ENCODE data around the gene KIZ. TPM values are rescaled to one million over a fixed set of nuclear protein-coding genes. Genes with fewer than 3 reads are reported as not detected.

KIZ gene
- total RNA-seq, 1 donor from 2014 or later = 11.4 TPM

DNA sequence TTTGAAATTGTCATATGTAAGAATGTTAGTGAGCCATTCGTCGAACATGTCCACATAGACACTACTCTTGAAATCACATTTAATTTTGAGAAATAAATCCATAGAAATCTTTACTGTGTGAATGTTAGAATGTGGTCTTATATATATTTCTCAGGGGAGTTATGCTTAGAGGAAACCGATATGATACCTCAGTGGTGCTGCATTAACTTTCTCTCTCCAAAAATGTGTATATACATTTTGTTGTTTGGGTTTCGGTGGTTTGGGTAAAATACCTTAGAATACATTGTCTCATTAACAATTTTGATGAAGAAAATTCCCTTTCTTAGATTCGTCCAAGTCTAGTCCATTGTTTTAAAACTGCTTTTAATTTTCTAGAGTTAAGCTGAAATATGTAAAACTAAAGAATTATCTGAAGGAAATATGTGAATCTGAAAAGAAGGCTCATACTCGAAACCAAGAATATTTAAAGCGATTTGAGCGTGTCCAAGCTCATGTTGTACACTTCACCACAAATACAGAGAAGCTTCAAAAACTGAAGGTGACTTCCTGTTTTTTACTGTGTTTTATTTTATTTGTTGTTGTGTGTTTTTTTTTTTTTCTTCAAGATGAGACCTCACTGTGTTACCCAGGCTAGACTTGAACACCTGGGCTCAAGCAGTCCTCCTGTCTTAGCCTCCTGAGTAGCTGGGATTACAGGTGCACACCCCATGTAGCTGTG is 10.3 kb downstream of the KIZ start:
- no peak for TF ChIP-seq CTCF (IDR thresholded peaks at IDR 0.05; ENCODE audit: insufficient read depth, low read length, poor library complexity, severe bottlenecking)
- Histone ChIP-seq H3K4me3 (ENCODE audit: low read depth, low read length) (no peak overlapping the region), H3K36me3 (ENCODE audit: control insufficient read depth, insufficient read depth, low read length) (no peaks in the 10 kb centered on the region)

DNA sequence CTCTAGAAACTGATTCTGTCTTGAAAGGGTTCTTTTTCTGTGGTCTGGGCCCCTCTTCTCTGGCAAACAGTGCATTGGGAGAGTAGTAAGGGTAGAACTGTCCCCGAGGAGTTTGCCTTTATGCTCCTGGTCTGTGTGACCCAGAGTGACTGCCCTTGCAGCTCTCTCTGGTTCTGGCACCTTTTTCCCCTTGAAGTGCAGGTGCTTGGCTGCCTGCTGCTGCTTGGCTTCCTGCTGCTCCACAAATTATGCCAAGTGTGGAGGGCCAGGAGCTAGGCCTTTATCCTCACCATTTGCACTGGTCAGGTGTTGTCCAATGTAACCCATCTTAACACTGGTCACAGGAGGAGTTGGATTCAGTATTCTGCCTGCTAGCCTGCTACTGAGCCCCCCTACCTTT is 11.2 kb downstream of the KIZ start:
- DNase-seq (ENCODE audit: low read depth) = no peak
- Histone ChIP-seq H3K36me3 (ENCODE audit: control insufficient read depth, insufficient read depth, low read length) (no peaks in the 10 kb centered on the region), H3K4me3 (ENCODE audit: low read depth, low read length) (no peak overlapping the region), H3K27me3 (ENCODE audit: control insufficient read depth, insufficient read depth, low read length) (no peaks in the 10 kb centered on the region)
- no peak for TF ChIP-seq CTCF (IDR thresholded peaks at IDR 0.05; ENCODE audit: insufficient read depth, low read length, poor library complexity, severe bottlenecking)

More for the DNA sequence above, 10.3 kb downstream of the KIZ start:
- no peak for DNase-seq (ENCODE audit: low read depth)
- no peaks in the 10 kb centered on the region for H3K27me3 ChIP-seq (ENCODE audit: control insufficient read depth, insufficient read depth, low read length)

DNA sequence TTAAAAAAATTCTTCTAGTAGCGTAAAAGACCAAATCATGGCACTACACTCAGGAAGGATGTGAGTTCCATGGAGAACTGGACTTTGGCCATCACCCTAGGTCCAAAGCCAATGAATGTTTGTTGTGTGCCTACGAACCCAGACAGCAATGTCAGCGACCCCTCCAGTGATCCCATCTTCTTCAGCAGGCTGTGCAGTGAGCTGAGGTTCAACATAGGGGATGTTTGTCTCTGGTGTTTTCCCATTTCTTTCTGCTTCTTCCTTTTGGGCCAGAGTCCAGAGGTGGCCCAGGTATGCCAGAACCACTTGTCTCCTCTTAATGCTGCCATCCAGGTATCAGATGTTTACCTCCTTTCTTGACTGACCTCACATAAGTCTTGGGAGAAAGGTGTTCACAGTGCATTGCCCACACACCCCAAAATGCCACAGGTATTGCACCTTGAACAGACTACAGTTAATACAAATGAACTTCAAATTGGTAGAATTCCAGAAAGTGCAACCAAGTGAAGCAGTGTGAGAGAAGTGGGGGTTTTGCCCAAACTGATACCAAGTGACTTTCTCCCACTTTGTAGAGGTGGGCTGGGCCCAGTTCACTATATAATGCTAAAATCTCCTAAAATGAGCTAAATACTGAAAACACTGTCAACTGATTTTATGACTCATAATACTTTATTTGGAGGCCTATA is 14.1 kb downstream of the KIZ start:
- TF ChIP-seq CTCF (IDR thresholded peaks at IDR 0.05; ENCODE audit: insufficient read depth, low read length, poor library complexity, severe bottlenecking) = no peak
- Histone ChIP-seq H3K4me3 (ENCODE audit: low read depth, low read length) (no peak overlapping the region), H3K36me3 (ENCODE audit: control insufficient read depth, insufficient read depth, low read length) (no peaks in the 10 kb centered on the region), H3K27me3 (ENCODE audit: control insufficient read depth, insufficient read depth, low read length) (no peaks in the 10 kb centered on the region)
- no peak for DNase-seq (ENCODE audit: low read depth)

DNA sequence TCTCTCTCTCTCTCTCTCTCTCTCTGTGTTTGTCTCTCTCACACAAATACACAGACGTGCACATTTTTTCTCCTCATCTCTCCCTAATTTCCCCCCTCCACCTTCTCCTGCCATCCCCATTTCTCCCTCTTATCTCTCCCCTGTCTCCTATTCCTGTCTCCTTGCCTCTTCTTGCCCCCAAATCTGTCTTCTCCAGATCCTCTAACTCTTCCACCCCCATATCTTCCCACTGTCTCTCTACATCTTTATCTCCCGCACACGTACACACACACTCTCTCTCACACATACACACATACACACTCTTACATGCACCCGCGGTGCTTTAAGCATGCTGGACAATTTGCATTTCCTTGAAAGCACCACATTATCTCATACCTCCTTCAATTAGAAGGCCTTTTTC is 15.9 kb downstream of the KIZ start:
- no peak for TF ChIP-seq CTCF (IDR thresholded peaks at IDR 0.05; ENCODE audit: insufficient read depth, low read length, poor library complexity, severe bottlenecking)
- Histone ChIP-seq H3K27me3 (ENCODE audit: control insufficient read depth, insufficient read depth, low read length) (no peaks in the 10 kb centered on the region), H3K36me3 (ENCODE audit: control insufficient read depth, insufficient read depth, low read length) (no peaks in the 10 kb centered on the region), H3K4me3 (ENCODE audit: low read depth, low read length) (no peak overlapping the region)
- no peak for DNase-seq (ENCODE audit: low read depth)

GRCh38 chr20:21143194-21143890 is 17.5 kb downstream of the KIZ start:
- no peak for TF ChIP-seq CTCF (IDR thresholded peaks at IDR 0.05; ENCODE audit: insufficient read depth, low read length, poor library complexity, severe bottlenecking)
- H3K36me3 ChIP-seq (ENCODE audit: control insufficient read depth, insufficient read depth, low read length) = no peaks in the 10 kb centered on the region

More at GRCh38 chr20:21143194-21143890, 17.5 kb downstream of the KIZ start:
- Histone ChIP-seq H3K4me3 (ENCODE audit: low read depth, low read length) (no peak overlapping the region), H3K27me3 (ENCODE audit: control insufficient read depth, insufficient read depth, low read length) (no peaks in the 10 kb centered on the region)
- no peak for DNase-seq (ENCODE audit: low read depth)

Measured in kidney epithelial cell (primary cell).